Measurements from ENCODE around the gene S100A2. TPM values are rescaled to one million over a fixed set of nuclear protein-coding genes. Genes with fewer than 3 reads are reported as not detected.

The S100A2 gene
- total and polyA plus RNA-seq, 7 donors: 0.86 to 15.4 (median 1.1) TPM

DNA sequence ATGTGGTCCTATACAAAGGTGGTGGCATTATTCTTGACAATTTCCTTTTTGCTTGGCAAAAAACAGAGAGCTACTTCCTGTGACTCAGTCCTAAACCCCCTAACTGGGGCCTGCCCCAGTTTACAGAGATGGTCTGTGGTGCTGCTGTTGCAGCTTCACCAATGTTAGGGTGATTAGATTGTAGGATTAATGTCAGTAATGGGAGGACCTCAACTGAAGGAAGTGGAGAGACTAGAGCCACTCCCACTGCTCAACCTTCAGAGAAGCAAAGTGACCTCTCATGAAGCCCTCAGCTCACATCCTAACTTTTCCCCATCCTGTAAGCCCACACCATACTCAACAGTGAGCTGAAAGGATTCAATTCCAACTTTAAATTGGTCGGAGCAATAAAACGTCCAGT is 33.5 kb downstream of the S100A2 start:
- no peak for TF ChIP-seq CTCF (IDR thresholded peaks at IDR 0.05)
- Histone ChIP-seq H3K36me3 (ENCODE audit: insufficient read depth in 1 of 2, low read depth in 1 of 2) (no peaks in the 10 kb centered on the region), H3K4me1 (peaks cover 12% of the 10 kb centered on the region), H3K9me3 (no peaks in the 10 kb centered on the region), H3K27me3 (ENCODE audit: insufficient read depth in 3 of 3, low read length in 2 of 3) (peaks cover 0 to 12% (median 0%) of the 10 kb centered on the region in 3 donors), H3K4me3 (no peak overlapping the region), H3K27ac (no peak overlapping the region)
- 69 to 84% (median 69%) methylated on average over 2 of the region's 2 CpGs for WGBS, 3 donors
- DNase-seq: no peak
- intact Hi-C loops (cut with DNase I): loop anchor here in 1 of 2 donors (2.0 kb wide), 1 partner anchor 37 kb away; no protein-coding TSS in a partner anchor
- ATAC-seq: no peak

- no peak for ATAC-seq
- peaks cover 12% of the 10 kb centered on the region for H3K4me1 ChIP-seq
These were observed 34.0 kb downstream of the S100A2 start for GRCh38 chr1:153531638-153532037.

GRCh38 chr1:153527683-153528040 is 38.0 kb downstream of the S100A2 start:
- DNase-seq (no peak), ATAC-seq (no peak)
- Histone ChIP-seq H3K9me3 (no peaks in the 10 kb centered on the region), H3K27me3 (ENCODE audit: insufficient read depth in 3 of 3, low read length in 2 of 3) (peaks cover 0 to 4% (median 0%) of the 10 kb centered on the region in 3 donors), H3K27ac (no peak overlapping the region), H3K4me1 (no peaks in the 10 kb centered on the region), H3K36me3 (ENCODE audit: insufficient read depth in 1 of 2, low read depth in 1 of 2) (no peaks in the 10 kb centered on the region), H3K4me3 (no peak overlapping the region)
- no peak for TF ChIP-seq CTCF (IDR thresholded peaks at IDR 0.05)
- intact Hi-C loops (cut with DNase I): no loop called here
- WGBS, 3 donors: 88 to 92% (median 88%) methylated on average over 5 of the region's 5 CpGs

More at GRCh38 chr1:153531638-153532037, 34.0 kb downstream of the S100A2 start:
- DNase-seq: no peak
- no peaks in the 10 kb centered on the region for H3K9me3 ChIP-seq
- H3K27ac ChIP-seq: no peak overlapping the region
- TF ChIP-seq CTCF (IDR thresholded peaks at IDR 0.05): no peak
- H3K4me3 ChIP-seq: no peak overlapping the region
- H3K27me3 ChIP-seq (ENCODE audit: insufficient read depth in 3 of 3, low read length in 2 of 3): peaks cover 0 to 12% (median 0%) of the 10 kb centered on the region in 3 donors
- WGBS, 3 donors: 84 to 86% (median 86%) methylated on average over 3 of the region's 3 CpGs
- no peaks in the 10 kb centered on the region for H3K36me3 ChIP-seq (ENCODE audit: insufficient read depth in 1 of 2, low read depth in 1 of 2)
- intact Hi-C loops (cut with DNase I): loop anchor here in 1 of 2 donors (2.0 kb wide), 1 partner anchor 37 kb away; no protein-coding TSS in a partner anchor

DNA sequence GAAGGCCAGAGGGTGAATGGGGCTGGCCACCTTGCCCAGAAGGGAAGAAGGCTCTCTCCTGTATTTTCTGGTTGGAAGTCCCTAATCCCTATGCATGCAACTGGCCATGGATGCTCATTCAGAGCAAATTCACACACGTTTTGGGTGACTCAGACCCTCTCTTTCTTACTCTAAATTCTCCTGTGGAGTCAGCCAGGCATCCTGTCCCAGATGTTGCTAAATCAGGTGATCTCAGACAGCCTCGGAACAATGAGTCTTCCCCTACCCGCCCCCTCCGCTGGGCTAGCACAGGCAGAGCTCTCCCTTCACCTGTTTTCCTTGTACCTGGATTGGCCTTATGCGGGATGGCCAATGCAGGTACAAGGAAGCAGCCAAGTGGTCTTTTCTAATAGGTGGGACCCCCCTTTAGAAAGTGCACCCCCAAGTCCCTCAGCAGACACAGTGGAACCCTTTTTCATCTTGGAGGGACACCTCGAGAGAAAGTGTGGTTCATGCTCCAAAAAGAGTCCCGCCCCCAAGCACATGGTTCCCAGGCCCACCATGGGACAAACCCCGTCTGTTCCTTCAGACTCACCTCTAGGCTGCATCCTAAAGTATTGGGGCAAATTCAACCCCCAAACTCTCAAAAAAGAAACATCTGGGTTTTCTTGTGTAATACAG is 38.5 kb downstream of the S100A2 start:
- ATAC-seq (no peak), DNase-seq (no peak)
- Histone ChIP-seq H3K4me1 (no peaks in the 10 kb centered on the region), H3K27ac (no peak overlapping the region), H3K36me3 (ENCODE audit: insufficient read depth in 1 of 2, low read depth in 1 of 2) (no peaks in the 10 kb centered on the region), H3K4me3 (no peak overlapping the region), H3K9me3 (no peaks in the 10 kb centered on the region), H3K27me3 (ENCODE audit: insufficient read depth in 3 of 3, low read length in 2 of 3) (peaks cover 0 to 4% (median 0%) of the 10 kb centered on the region in 3 donors)
- 80 to 91% (median 80%) methylated on average over 8 of the region's 8 CpGs for WGBS, 3 donors
- intact Hi-C loops (cut with DNase I): no loop called here
- TF ChIP-seq CTCF (IDR thresholded peaks at IDR 0.05): no peak

DNA sequence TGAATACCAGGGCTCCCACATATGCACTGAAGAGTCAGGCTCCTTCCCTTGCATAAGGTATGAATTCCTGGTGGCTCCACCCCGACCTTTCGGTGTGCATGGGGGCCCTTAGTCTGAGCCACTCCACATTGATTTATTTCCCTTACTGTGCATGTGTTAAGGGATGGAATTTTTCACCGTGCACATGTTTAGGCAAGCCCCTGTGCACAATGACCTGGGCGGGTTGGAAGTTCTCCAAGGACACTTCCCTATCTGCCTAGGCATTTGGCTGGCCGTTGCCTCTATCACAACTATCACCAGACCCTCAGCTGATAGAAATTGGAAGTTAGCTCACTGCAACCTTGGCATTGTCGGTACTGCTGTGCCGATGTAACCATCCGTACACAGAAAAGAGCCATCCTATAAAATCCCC is 39.5 kb downstream of the S100A2 start:
- WGBS, 3 donors: 56 to 64% (median 61%) methylated on average over 8 of the region's 8 CpGs
- no peaks in the 10 kb centered on the region for H3K9me3 ChIP-seq
- intact Hi-C loops (cut with DNase I): no loop called here
- H3K36me3 ChIP-seq (ENCODE audit: insufficient read depth in 1 of 2, low read depth in 1 of 2): no peaks in the 10 kb centered on the region
- DNase-seq (peak in 1 of 2 donors; percentile 39), ATAC-seq (no peak)
- no peak for TF ChIP-seq CTCF (IDR thresholded peaks at IDR 0.05)
- no peak overlapping the region for H3K4me3 ChIP-seq
- H3K4me1 ChIP-seq: no peaks in the 10 kb centered on the region
- no peak overlapping the region for H3K27ac ChIP-seq
- H3K27me3 ChIP-seq (ENCODE audit: insufficient read depth in 3 of 3, low read length in 2 of 3): no peaks in the 10 kb centered on the region
